HG03342 (cell line): Measurements from ENCODE around the gene LIG3.
A peak's percentile ranks its signal among the peaks of the same experiment; 100 is the strongest.
"Not testable (repeated sequence)": the region's sequence is repeated elsewhere in the genome, so short reads cannot be mapped to it uniquely, and the experiment has no call there.

Experiments
- ATAC-seq: cut with Tn5 transposase; IDR thresholded peaks from one replicate; pipeline ENCODE4 v1.9.1; 2021; ENCODE audit warnings: mild to moderate bottlenecking, moderate library complexity; ENCODE audit not compliant: unreplicated experiment

Gene LIG3

DNA sequence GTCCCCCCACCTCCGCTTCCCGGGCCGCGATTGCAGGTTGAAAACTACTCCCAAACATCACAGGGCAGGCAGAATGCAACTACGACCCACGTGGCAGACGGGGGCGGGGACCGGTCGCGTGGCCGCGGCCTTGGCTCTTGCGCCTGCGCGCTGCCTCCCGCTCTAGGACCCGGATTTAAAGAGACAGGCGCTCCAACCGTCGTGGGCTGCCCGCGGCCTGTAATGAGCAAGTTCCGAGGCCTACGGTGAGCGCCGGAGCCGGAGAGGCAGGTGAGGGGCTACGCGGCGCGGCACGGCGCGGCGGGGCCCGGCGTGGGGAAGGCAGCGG lies at the start of gene LIG3:
LIG3 (plus strand) TSS at position 160 of the 328 bp plus-strand sequence. CDS start 2,494 bp downstream, outside the sequence.
- ATAC-seq = peak; percentile 81

DNA sequence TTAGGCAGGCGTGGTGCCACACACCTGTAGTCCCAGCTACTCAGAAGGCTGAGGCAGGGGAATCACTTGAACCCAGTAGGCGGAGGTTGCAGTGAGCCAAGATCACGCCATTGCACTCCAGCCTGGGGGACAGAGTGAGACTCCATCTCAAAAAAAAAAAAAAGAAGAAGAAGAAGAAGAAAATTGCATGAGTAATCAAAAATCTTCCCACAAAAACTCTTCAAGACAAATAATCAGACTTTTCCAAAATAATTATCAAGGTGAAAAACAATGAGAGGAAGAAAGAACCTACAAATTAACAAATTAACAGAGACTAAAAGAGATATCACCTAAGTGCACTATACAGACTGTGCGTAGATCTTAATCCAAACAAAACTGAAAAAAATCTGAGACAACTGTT lies 29.5 kb upstream of the LIG3 start:
- not testable (repeated sequence) for ATAC-seq

DNA sequence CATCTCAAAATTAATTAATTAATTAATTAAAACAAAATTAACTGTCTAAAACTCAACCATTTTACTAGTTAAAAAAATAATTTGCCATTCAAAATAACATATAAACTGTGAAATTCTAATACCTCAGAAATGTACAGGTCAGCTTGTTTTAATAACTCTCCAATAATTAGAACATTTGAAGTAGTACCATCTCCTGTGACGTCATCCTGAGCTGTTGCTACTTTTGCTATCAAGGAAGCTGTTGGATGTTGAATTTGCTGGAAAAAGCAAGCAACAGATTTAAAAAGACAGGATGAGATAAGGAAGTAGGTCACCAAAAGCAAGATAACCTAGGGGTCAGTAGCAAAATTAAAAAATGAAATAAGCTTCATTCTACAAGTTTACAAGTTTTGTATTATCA lies 21.9 kb upstream of the LIG3 start:
- no peak for ATAC-seq

DNA sequence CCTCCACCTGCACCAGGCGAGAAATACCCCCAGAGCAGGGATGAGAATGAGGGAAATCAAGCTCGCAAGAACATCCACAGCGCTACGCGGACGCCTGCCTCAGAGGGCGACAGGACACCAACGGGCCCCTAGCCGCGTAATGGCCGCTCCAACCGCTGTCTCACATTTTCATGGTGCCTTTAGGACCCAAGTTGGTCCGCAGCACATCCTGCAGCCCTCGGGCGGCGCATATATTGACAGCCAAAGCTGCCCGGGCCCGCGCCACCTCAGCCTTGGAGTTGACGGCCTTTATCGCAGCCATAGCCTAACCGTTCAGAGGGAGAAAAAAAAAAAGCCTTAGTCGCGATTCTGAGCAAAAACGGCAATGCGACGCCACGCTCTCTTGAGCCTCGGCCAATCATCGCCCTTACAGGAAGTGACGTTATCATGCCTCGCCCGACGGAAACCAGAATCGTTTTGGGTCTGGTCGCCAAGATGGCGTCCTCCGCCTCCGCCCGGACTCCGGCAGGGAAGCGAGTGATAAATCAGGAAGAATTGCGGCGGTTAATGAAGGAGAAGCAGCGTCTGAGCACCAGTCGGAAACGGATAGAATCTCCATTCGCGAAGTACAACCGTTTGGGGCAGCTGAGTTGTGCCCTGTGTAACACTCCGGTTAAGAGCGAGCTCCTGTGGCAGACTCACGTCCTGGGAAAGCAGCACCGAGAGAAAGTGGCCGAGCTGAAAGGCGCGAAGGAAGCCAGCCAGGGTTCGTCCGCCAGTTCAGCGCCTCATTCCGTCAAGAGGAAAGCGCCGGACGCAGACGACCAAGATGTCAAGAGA lies 19.0 kb upstream of the LIG3 start, which contains the start of the genes CCT6B and ZNF830:
CCT6B (minus strand) TSS at position 368 of the 819 bp plus-strand sequence; CDS start at position 301, 67 bp downstream.
ZNF830 (plus strand) TSS at position 448 of the 819 bp plus-strand sequence; CDS start at position 475, 27 bp downstream.
- peak; percentile 82 for ATAC-seq

DNA sequence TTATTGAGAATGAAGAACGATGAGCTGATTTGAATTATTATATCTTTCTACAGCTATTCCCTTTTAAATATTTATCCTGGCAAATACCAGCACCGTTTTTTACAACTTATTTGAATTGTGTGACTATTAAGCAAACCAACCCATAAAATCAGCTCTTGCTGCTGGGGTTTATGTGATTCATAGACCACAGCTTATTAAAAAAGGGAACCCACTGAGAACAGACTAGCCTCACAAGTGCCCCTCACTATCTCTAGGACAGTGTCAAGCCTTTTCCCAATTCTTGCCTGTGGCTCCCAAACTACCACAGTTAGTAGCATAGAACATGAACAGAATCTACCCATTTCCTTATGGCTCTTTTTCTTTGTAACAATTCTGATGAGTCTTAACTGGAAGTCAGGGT lies 6.1 kb upstream of the LIG3 start:
- no peak for ATAC-seq

DNA sequence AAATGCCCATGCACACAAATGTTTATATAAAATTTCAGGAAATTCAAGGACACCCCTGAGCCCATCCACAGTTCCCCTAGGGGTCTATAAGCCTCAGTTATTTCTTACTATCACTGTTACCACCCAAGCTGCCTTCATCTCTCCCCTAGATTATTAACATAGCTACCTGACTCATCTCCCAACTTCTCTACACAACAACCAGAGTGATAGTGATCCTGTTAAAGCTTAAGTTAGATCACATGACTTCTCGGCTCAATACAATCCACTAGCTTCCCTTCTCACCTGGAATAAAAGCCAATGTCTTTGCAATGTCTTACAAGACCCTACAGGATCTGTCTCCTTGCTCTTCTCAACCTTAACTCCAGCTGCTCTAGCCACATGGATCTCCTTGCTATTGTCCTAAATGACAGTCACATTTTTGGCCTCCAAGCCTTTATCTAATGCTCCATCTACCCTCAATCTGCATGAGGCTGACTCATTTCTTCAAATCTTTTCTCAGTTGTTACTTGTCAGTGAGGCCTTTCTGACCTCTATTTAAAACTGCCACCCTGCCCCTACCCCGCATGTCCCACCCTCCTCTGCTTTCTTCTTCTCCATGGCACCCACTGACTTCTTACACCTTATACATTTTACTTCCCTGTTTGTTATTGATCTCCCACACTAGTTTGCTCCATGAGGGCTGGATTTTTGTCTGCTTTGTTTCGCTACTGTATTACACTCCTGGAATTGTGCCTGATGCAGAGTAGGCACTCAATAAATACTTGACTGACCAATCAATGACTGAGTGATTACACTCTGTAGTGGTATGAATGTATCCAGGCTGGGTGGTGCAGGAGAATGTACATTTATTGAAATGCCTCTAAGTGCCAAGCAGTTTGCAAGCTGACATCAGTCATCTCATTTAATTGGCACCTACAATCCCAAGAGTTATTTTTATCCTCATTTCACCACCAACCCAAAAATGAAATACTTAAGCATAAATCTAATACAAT lies 5.2 kb upstream of the LIG3 start:
- no peak for ATAC-seq

DNA sequence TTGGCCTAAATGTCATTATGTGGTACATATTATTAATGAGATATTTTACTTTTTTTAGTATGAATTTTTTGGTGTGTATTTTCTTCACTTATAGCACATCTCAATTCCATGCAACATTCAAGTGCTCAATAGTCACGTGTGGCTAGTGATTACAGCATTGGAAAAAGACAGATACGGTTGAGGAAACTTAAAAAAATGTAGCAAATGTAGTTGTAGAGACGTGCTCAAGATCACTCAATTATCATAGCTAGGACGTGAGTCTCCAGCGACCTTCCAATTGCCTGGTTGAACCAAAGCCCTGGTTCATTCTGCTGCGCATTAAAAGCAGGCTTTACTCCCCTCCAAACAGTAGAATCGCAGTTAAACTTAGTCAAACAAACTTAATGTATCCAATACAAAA lies 1.2 kb upstream of the LIG3 start:
- ATAC-seq = no peak

DNA sequence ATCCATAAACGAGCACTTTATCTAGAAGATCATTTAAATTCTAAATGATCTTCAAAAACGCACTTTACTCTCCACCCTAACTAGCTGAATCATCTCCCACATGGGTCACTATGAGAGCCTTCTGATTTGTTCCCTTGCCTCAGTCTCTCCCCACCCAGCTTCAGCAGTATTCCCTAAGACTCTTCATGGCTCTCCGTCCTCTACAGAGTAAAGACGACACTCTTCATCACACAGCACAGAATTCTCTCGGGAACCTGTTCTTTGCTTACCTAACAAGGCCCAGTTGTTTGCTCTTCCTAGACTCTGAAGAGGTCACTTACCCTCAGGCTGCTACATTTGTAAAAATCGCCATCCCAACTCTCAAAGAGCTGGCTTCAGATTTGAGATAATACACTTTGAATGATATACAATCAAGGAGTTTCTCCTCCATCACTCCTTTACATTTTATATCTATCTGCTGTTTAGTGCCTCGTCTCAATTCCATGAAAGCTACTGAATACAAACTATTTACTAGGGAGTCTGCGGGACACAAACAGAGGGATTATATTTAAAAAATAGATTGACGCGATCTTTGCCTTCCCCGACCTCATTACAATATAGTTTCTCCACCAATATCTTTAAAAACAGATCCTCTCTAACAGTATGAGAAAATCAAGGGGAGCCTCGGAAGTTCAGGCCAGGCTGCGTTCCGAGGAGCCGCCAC lies 511 bp upstream of the LIG3 start:
- ATAC-seq = no peak

DNA sequence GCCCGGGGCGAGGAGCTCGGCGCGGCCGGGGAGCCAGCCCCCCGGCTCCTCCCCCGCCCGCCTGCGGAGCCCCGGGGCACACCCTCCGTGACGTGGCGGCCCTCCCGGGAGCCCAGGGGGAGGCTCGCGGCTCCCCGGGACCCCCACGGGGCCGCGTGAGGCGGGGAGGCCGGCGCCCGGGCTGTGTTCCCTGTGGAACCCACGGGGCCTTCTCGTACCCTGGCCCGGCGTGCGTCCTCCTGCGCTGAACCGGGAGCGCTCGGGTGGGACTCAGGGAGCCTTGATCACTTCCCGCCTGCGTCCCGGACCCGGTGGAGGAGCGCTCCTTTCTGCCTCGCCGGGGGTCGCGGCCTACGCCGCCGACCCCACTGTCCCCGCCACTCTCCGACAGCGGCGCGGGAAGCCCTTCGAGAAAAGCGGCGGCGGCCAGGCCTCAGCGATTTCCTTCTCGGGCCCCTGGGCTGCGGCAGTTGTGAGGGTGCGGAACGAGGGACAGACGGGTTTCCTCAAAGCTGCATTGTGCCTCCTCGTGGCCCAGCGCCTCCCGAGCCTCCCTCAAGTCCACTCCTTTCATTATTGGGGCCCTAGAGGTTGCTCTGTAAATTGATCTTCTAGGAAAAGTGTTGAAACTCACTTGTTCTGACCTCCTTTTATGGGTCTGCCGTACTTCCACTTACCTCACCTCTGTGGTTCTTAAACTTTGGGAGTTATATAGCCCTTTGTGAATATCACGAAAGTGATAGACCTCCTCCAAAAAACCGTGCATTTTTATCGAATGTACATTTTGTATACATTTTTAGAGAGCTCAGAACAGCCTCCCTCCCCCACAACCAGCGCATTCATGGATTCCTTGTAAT lies 597 bp downstream of the LIG3 start:
- ATAC-seq = peak; percentile 68

DNA sequence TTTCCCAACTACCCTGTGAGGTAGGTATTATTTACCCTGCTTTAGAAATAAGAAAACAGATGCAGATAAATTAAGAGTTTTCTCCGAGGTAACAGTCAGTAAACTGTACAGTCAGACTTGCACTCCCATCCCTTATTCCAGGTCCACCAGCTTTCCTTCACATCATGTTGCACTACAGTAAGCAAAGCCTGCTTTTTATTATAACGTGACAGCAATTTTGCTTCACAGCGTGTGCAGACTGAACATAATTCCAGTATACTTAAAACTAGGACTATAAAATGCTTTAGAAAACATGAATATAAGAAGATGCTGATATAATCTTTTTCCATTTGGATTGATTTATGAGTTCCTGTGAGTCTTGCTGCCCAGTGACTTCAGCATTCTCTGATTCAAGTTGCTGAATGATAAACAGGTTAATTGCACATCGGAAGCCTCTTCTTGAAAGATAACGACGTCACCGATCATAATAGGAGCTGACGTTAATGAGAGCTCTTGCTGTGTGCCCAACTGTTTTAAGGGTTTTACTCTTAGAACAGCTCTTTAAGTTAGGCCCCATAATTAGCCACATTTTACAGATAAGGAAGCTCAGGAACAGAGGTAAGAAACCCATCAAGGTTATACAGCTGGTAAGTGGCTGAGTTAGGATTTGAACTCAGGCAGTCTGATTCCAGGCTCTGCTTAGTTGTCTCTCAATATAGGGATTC lies 1.4 kb downstream of the LIG3 start:
- ATAC-seq = no peak

DNA sequence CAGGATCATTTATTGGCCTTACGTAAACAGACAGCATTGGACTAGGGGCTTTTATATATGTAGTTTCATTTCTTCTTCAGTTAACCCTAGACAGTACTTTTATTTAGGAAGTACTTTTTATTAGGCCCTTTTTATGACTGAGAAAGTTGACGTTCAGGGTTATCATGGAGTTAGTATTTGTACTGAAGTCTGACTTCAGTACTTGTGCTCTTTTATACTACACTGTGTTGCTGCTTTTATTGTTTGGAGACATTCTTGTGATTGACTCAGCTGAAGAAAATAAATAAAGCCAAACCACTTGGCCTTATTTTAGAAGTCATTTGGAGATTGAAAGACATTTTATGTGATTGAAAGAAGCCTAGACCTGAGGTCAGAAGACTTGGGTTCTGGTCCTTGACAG lies 6.9 kb downstream of the LIG3 start:
- no peak for ATAC-seq

DNA sequence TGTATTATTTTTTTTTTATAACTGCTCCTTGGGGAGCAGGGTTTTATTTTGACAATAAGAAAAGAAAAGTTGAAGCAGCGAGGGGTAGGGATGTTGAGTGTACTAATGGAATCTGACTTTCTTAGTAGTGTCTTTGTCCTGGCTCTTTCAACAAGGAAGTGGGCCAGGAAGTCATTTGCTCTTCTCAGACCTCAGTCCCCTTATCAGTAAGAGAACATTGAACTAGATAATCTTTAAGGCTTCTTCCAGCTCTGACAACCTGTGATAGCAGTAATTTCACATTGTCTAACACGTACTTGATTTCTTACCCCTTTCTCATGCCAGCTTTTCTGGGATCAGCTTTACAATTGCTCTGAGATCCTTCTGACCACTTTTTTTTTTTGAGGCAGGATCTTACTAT lies 8.3 kb downstream of the LIG3 start:
- no peak for ATAC-seq

DNA sequence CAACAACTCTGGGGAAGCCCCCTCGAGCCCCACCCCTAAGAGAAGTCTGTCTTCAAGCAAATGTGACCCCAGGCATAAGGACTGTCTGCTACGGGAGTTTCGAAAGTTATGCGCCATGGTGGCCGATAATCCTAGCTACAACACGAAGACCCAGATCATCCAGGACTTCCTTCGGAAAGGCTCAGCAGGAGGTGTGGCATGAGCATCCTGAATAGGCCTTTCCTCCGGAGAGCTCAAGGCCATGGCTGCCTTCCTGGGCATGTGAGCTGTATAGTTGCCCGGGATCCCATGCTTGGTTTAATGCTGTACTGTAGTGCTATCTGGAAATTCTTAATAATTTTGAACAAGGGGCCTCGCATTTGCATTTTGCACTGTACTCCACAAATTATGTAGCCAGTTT lies 9.2 kb downstream of the LIG3 start:
- ATAC-seq = no peak

DNA sequence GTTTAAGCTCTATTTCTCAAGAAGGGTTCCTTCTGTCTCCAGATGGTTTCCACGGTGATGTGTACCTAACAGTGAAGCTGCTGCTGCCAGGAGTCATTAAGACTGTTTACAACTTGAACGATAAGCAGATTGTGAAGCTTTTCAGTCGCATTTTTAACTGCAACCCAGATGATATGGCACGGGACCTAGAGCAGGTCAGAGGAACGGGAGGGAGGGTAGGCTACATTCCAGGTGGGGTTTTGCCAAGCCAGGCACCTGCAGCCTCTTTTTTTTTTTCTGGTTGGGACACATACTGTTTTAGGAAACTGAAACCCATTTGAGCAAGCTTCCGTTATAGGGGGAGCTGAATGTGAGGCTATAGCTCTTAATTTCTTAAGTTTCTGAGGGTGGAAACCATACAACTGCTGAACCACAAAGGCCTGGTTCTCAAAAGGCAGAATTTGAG lies 10.6 kb downstream of the LIG3 start:
- no peak for ATAC-seq

DNA sequence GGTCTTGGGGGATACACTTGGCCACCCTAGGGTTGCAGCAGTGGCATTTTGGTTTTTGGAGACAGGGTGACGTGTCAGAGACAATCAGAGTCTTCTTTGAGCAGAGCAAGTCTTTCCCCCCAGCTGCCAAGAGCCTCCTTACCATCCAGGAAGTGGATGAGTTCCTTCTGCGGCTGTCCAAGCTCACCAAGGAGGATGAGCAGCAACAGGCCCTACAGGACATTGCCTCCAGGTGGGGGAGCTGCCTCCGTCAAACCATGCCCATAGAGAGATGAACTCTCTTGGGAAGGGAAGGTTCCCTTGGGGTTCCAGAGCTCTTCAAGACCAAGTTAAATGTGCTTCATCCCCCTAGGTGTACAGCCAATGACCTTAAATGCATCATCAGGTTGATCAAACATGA lies 11.3 kb downstream of the LIG3 start:
- no peak for ATAC-seq

DNA sequence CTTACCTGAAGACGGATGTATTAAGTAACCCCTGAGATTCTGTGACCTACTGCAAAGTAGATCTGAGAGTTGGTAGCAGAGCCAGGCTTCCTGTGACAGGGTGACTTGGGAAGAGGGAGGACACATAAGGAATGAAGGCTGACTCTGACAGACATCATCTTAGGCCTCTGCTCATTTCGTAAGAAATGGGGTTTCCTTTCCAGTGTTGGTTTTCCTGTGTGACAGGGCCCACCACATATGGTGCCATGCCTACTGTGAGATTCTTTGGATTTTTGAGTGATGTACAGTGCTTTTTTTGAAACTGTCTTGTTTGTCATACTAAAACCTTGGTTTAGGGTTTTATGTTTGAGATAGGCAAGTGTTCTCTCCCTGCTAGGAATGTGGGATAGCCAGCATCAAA lies 12.7 kb downstream of the LIG3 start:
- ATAC-seq = no peak

DNA sequence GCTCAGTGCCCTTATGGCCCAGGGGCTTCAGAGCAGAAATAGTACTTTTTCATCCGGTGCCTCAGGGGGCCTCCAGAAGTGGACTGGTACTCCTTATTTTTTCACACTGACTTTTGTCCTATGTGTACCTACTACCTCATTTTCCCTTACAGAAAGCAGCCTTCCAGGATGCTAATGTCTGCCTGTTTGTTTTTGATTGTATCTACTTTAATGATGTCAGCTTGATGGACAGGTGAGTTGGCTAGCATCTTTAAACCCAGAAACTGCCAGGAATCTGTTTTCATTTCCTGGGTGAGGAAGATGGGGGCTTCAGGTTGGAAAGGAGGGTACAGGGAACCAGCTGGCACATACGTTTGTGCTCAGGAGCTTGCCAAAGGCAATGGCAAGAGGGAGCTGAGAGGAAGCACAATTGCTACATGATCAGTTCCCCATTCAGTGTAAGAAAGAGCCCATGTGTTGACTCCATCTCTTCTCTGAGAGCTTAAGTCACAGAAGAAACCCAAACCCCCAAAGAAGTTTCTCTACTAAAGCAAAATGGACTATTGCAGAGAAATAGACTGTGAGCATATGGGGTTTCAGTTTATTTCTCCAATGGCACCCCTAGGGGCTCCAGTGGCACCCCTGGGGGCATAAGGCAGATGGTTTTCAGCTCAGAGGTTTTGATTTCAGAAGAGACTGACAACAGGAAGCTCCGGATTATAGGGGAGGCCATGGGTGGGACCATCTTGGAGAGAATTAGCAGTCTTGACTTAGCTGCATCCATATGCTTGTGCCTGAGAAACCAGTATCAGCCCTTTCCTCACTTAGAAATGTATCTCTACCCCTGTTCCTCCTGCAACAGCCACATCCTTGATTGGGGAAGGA lies 16.3 kb downstream of the LIG3 start:
- no peak for ATAC-seq

DNA sequence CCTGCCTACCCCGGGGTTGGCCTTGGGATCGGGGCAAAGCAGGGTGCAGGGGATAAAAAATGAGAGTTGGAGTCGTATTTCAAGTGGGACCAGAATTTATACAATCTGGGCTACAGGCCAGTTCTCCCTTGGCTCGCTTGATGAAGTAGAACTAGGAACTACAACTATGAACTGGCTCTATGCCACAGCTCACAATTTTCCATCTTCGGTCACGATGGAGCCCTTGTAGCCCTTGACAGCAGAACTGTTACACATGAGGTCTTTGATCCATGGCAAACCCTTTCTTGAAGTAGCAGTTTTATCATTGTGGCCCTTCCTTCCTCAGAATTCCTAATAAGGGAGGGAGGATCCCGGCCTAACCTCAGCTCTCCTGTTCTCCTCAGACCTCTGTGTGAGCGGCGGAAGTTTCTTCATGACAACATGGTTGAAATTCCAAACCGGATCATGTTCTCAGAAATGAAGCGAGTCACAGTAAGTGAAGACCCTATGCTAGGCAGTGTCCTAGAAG lies 17.1 kb downstream of the LIG3 start:
- no peak for ATAC-seq
